ENCODE data around the gene SMG6.

DNA sequence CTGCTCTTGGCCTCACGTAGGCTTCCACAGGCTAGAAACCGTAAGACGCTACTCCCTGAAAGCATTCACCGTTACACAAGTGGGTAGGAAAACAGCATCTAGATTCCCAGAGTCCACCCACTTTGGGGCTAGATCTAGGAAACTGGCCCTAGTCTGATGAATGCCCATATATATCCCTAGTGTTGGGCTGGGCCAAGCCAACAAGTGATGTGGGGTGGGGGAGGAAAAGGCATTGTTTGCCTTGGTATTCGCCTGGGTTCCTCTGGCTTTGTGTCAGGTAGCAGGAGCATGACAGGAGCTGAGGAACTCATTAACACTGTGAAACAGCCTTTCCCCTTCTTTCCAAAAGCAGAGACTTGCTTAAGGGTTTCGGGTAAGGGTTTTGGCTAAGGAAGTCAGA, 112.4 kb downstream of the SMG6 start:
- TF ChIP-seq, protein P1, sequence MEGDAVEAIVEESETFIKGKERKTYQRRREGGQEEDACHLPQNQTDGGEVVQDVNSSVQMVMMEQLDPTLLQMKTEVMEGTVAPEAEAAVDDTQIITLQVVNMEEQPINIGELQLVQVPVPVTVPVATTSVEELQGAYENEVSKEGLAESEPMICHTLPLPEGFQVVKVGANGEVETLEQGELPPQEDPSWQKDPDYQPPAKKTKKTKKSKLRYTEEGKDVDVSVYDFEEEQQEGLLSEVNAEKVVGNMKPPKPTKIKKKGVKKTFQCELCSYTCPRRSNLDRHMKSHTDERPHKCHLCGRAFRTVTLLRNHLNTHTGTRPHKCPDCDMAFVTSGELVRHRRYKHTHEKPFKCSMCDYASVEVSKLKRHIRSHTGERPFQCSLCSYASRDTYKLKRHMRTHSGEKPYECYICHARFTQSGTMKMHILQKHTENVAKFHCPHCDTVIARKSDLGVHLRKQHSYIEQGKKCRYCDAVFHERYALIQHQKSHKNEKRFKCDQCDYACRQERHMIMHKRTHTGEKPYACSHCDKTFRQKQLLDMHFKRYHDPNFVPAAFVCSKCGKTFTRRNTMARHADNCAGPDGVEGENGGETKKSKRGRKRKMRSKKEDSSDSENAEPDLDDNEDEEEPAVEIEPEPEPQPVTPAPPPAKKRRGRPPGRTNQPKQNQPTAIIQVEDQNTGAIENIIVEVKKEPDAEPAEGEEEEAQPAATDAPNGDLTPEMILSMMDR (IDR thresholded peaks at IDR 0.05), result no peak
- TF ChIP-seq POLR2A (IDR thresholded peaks at IDR 0.05) (no peak), POLR2AphosphoS5 (IDR thresholded peaks at IDR 0.05) (no peak), EP300 (IDR thresholded peaks at IDR 0.05) (no peak)

Data from upper lobe of left lung (tissue), 4 donors.